ENCODE results near the gene ALDH1B1.

Gene ALDH1B1

GRCh38 chr9:38347271-38347671 lies 45.2 kb upstream of the ALDH1B1 start:
- peaks cover 0 to 2% (median 0%) of the 10 kb centered on the region in 5 experiments for H3K27me3 ChIP-seq (replicated peaks in 2 of 5; ENCODE audit: control insufficient read depth in 4 of 5, insufficient read depth in 5 of 5, low read length in 4 of 5)
- CTCF ChIA-PET = interaction anchor here (2.0 kb wide), 1 partner anchor 12 kb away, joined by 6 read pairs; no protein-coding TSS in a partner anchor
- POLR2A ChIA-PET = no interaction called here

GRCh38 chr9:38347946-38348345 lies 44.6 kb upstream of the ALDH1B1 start:
- no peaks in the 10 kb centered on the region for H3K4me1 ChIP-seq (ENCODE audit: control extremely low read depth in 1 of 4, control insufficient read depth in 4 of 4, insufficient read depth in 4 of 4, low read length in 3 of 4)
- H3K4me3 ChIP-seq (ENCODE audit: control insufficient read depth in 1 of 7, extremely low read depth in 1 of 7, insufficient read depth in 4 of 7, low read depth in 2 of 7, low read length in 6 of 7) = no peak overlapping the region
- ChIA-PET CTCF (interaction anchor here (2.0 kb wide), 1 partner anchor 13 kb away, joined by 6 read pairs; no protein-coding TSS in a partner anchor), POLR2A (no interaction called here)
- no peaks in the 10 kb centered on the region for H3K9me3 ChIP-seq (ENCODE audit: control extremely low read depth in 1 of 5, control insufficient read depth in 4 of 5, insufficient read depth in 2 of 5, low read depth in 1 of 5, low read length in 4 of 5)
- H3K27ac ChIP-seq (ENCODE audit: insufficient read depth in 1 of 2, low read depth in 1 of 2, low read length in 2 of 2, poor library complexity in 1 of 2, severe bottlenecking in 2 of 2) = no peak overlapping the region
- no peaks in the 10 kb centered on the region for H3K36me3 ChIP-seq (ENCODE audit: control insufficient read depth in 4 of 4, insufficient read depth in 4 of 4, low read length in 3 of 4)
- no peak for DNase-seq
- WGBS (ENCODE audit: insufficient coverage) = 94% methylated on average over 3 of the region's 3 CpGs
- H3K27me3 ChIP-seq (replicated peaks in 2 of 5; ENCODE audit: control insufficient read depth in 4 of 5, insufficient read depth in 5 of 5, low read length in 4 of 5) = peaks cover 0 to 2% (median 0%) of the 10 kb centered on the region in 5 experiments

More at GRCh38 chr9:38347271-38347671, 45.2 kb upstream of the ALDH1B1 start:
- DNase-seq = no peak
- WGBS (ENCODE audit: insufficient coverage) = 90% methylated on average over 2 of the region's 2 CpGs
- no peaks in the 10 kb centered on the region for H3K4me1 ChIP-seq (ENCODE audit: control extremely low read depth in 1 of 4, control insufficient read depth in 4 of 4, insufficient read depth in 4 of 4, low read length in 3 of 4)
- no peak overlapping the region for H3K4me3 ChIP-seq (ENCODE audit: control insufficient read depth in 1 of 7, extremely low read depth in 1 of 7, insufficient read depth in 4 of 7, low read depth in 2 of 7, low read length in 6 of 7)
- no peaks in the 10 kb centered on the region for H3K9me3 ChIP-seq (ENCODE audit: control extremely low read depth in 1 of 5, control insufficient read depth in 4 of 5, insufficient read depth in 2 of 5, low read depth in 1 of 5, low read length in 4 of 5)
- no peaks in the 10 kb centered on the region for H3K36me3 ChIP-seq (ENCODE audit: control insufficient read depth in 4 of 4, insufficient read depth in 4 of 4, low read length in 3 of 4)
- no peak overlapping the region for H3K27ac ChIP-seq (ENCODE audit: insufficient read depth in 1 of 2, low read depth in 1 of 2, low read length in 2 of 2, poor library complexity in 1 of 2, severe bottlenecking in 2 of 2)

- H3K27me3 ChIP-seq (replicated peaks in 2 of 5; ENCODE audit: control insufficient read depth in 4 of 5, insufficient read depth in 5 of 5, low read length in 4 of 5) = peaks cover 0 to 2% (median 0%) of the 10 kb centered on the region in 5 experiments
- no peaks in the 10 kb centered on the region for H3K9me3 ChIP-seq (ENCODE audit: control extremely low read depth in 1 of 5, control insufficient read depth in 4 of 5, insufficient read depth in 2 of 5, low read depth in 1 of 5, low read length in 4 of 5)
- POLR2A ChIA-PET = no interaction called here
These were observed 42.0 kb upstream of the ALDH1B1 start for GRCh38 chr9:38350529-38350928.

GRCh38 chr9:38352530-38353328 lies 39.8 kb upstream of the ALDH1B1 start:
- H3K9me3 ChIP-seq (ENCODE audit: control extremely low read depth in 1 of 5, control insufficient read depth in 4 of 5, insufficient read depth in 2 of 5, low read depth in 1 of 5, low read length in 4 of 5) = no peaks in the 10 kb centered on the region
- ChIA-PET CTCF (interaction anchor here (1.1 to 1.6 kb wide), 3 partner anchors 10 to 264 kb away, joined by 3 to 4 read pairs (median 3); no protein-coding TSS in a partner anchor), POLR2A (no interaction called here)
- no peak overlapping the region for H3K27ac ChIP-seq (ENCODE audit: insufficient read depth in 1 of 2, low read depth in 1 of 2, low read length in 2 of 2, poor library complexity in 1 of 2, severe bottlenecking in 2 of 2)
- H3K4me3 ChIP-seq (ENCODE audit: control insufficient read depth in 1 of 7, extremely low read depth in 1 of 7, insufficient read depth in 4 of 7, low read depth in 2 of 7, low read length in 6 of 7) = no peak overlapping the region
- no peaks in the 10 kb centered on the region for H3K36me3 ChIP-seq (ENCODE audit: control insufficient read depth in 4 of 4, insufficient read depth in 4 of 4, low read length in 3 of 4)
- no peak for DNase-seq
- peaks cover 0 to 12% (median 7%) of the 10 kb centered on the region in 4 experiments for H3K4me1 ChIP-seq (ENCODE audit: control extremely low read depth in 1 of 4, control insufficient read depth in 4 of 4, insufficient read depth in 4 of 4, low read length in 3 of 4)
- H3K27me3 ChIP-seq (replicated peaks in 2 of 5; ENCODE audit: control insufficient read depth in 4 of 5, insufficient read depth in 5 of 5, low read length in 4 of 5) = peaks cover 0 to 2% (median 0%) of the 10 kb centered on the region in 5 experiments
- 94% methylated on average over 6 of the region's 12 CpGs for WGBS (ENCODE audit: insufficient coverage)

More at GRCh38 chr9:38350529-38350928, 42.0 kb upstream of the ALDH1B1 start:
- CTCF ChIA-PET = interaction anchor here (1.3 kb wide), 1 partner anchor 19 kb away, joined by 3 read pairs; no protein-coding TSS in a partner anchor
- DNase-seq = no peak
- H3K4me3 ChIP-seq (ENCODE audit: control insufficient read depth in 1 of 7, extremely low read depth in 1 of 7, insufficient read depth in 4 of 7, low read depth in 2 of 7, low read length in 6 of 7) = no peak overlapping the region
- H3K27ac ChIP-seq (ENCODE audit: insufficient read depth in 1 of 2, low read depth in 1 of 2, low read length in 2 of 2, poor library complexity in 1 of 2, severe bottlenecking in 2 of 2) = no peak overlapping the region
- H3K36me3 ChIP-seq (ENCODE audit: control insufficient read depth in 4 of 4, insufficient read depth in 4 of 4, low read length in 3 of 4) = no peaks in the 10 kb centered on the region
- no peaks in the 10 kb centered on the region for H3K4me1 ChIP-seq (ENCODE audit: control extremely low read depth in 1 of 4, control insufficient read depth in 4 of 4, insufficient read depth in 4 of 4, low read length in 3 of 4)
- 100% methylated on average over 2 of the region's 2 CpGs for WGBS (ENCODE audit: insufficient coverage)

- CTCF ChIA-PET = no interaction called here
- Histone ChIP-seq H3K27me3 (replicated peaks in 2 of 5; ENCODE audit: control insufficient read depth in 4 of 5, insufficient read depth in 5 of 5, low read length in 4 of 5) (no peaks in the 10 kb centered on the region), H3K4me1 (ENCODE audit: control extremely low read depth in 1 of 4, control insufficient read depth in 4 of 4, insufficient read depth in 4 of 4, low read length in 3 of 4) (peaks cover 0 to 27% (median 13%) of the 10 kb centered on the region in 4 experiments), H3K9me3 (ENCODE audit: control extremely low read depth in 1 of 5, control insufficient read depth in 4 of 5, insufficient read depth in 2 of 5, low read depth in 1 of 5, low read length in 4 of 5) (no peaks in the 10 kb centered on the region), H3K36me3 (ENCODE audit: control insufficient read depth in 4 of 4, insufficient read depth in 4 of 4, low read length in 3 of 4) (no peaks in the 10 kb centered on the region), H3K4me3 (ENCODE audit: control insufficient read depth in 1 of 7, extremely low read depth in 1 of 7, insufficient read depth in 4 of 7, low read depth in 2 of 7, low read length in 6 of 7) (no peak overlapping the region), H3K27ac (ENCODE audit: insufficient read depth in 1 of 2, low read depth in 1 of 2, low read length in 2 of 2, poor library complexity in 1 of 2, severe bottlenecking in 2 of 2) (no peak overlapping the region)
- WGBS (ENCODE audit: insufficient coverage) = 100% methylated on average over 1 of the region's 3 CpGs
- POLR2A ChIA-PET = no interaction called here
- DNase-seq = no peak
These were observed 37.4 kb upstream of the ALDH1B1 start for GRCh38 chr9:38355115-38355514.

- Histone ChIP-seq H3K27me3 (replicated peaks in 2 of 5; ENCODE audit: control insufficient read depth in 4 of 5, insufficient read depth in 5 of 5, low read length in 4 of 5) (no peaks in the 10 kb centered on the region), H3K4me1 (ENCODE audit: control extremely low read depth in 1 of 4, control insufficient read depth in 4 of 4, insufficient read depth in 4 of 4, low read length in 3 of 4) (peaks cover 0 to 27% (median 13%) of the 10 kb centered on the region in 4 experiments), H3K27ac (ENCODE audit: insufficient read depth in 1 of 2, low read depth in 1 of 2, low read length in 2 of 2, poor library complexity in 1 of 2, severe bottlenecking in 2 of 2) (no peak overlapping the region), H3K4me3 (ENCODE audit: control insufficient read depth in 1 of 7, extremely low read depth in 1 of 7, insufficient read depth in 4 of 7, low read depth in 2 of 7, low read length in 6 of 7) (no peak overlapping the region), H3K36me3 (ENCODE audit: control insufficient read depth in 4 of 4, insufficient read depth in 4 of 4, low read length in 3 of 4) (no peaks in the 10 kb centered on the region), H3K9me3 (ENCODE audit: control extremely low read depth in 1 of 5, control insufficient read depth in 4 of 5, insufficient read depth in 2 of 5, low read depth in 1 of 5, low read length in 4 of 5) (no peaks in the 10 kb centered on the region)
- ChIA-PET CTCF (interaction anchor here (1.4 kb wide), 1 partner anchor 442 kb away, joined by 3 read pairs; no protein-coding TSS in a partner anchor), POLR2A (no interaction called here)
- WGBS (ENCODE audit: insufficient coverage) = 100% methylated on average over 3 of the region's 3 CpGs
- DNase-seq = no peak
These were observed 36.9 kb upstream of the ALDH1B1 start for GRCh38 chr9:38355517-38356120.

- H3K36me3 ChIP-seq (ENCODE audit: control insufficient read depth in 4 of 4, insufficient read depth in 4 of 4, low read length in 3 of 4) = no peaks in the 10 kb centered on the region
- no peaks in the 10 kb centered on the region for H3K9me3 ChIP-seq (ENCODE audit: control extremely low read depth in 1 of 5, control insufficient read depth in 4 of 5, insufficient read depth in 2 of 5, low read depth in 1 of 5, low read length in 4 of 5)
- no peak for DNase-seq
- no peak overlapping the region for H3K4me3 ChIP-seq (ENCODE audit: control insufficient read depth in 1 of 7, extremely low read depth in 1 of 7, insufficient read depth in 4 of 7, low read depth in 2 of 7, low read length in 6 of 7)
- ChIA-PET POLR2A (no interaction called here), CTCF (interaction anchor here (1.0 to 1.4 kb wide), 3 partner anchors 269 to 448 kb away, joined by 3 to 4 read pairs (median 3); no protein-coding TSS in a partner anchor)
- WGBS (ENCODE audit: insufficient coverage) = 93% methylated on average over 3 of the region's 5 CpGs
- H3K27ac ChIP-seq (ENCODE audit: insufficient read depth in 1 of 2, low read depth in 1 of 2, low read length in 2 of 2, poor library complexity in 1 of 2, severe bottlenecking in 2 of 2) = peak overlapping the region in 1 of 2 experiments; percentile 3
- peaks cover 0 to 27% (median 13%) of the 10 kb centered on the region in 4 experiments for H3K4me1 ChIP-seq (ENCODE audit: control extremely low read depth in 1 of 4, control insufficient read depth in 4 of 4, insufficient read depth in 4 of 4, low read length in 3 of 4)
- H3K27me3 ChIP-seq (replicated peaks in 2 of 5; ENCODE audit: control insufficient read depth in 4 of 5, insufficient read depth in 5 of 5, low read length in 4 of 5) = no peaks in the 10 kb centered on the region
These were observed 35.7 kb upstream of the ALDH1B1 start for GRCh38 chr9:38356851-38357250.
